CD4-positive, alpha-beta T cell (primary cell): ENCODE measurements around the gene TOMM70. TPM values are rescaled to one million over a fixed set of nuclear protein-coding genes. Genes with fewer than 3 reads are reported as not detected.

ENCODE experiments used
- ATAC-seq: fragments of 200-7000 bp; cut with Tn5 transposase; one replicate; pipeline ENCODE4 v1.10.0; 2022; ENCODE audit warnings: mild to moderate bottlenecking; ENCODE audit not compliant: poor library complexity
- CTCF ChIA-PET: fragments of 350-600 bp; sonication (Branson Sonifier 250); formaldehyde crosslinking; loops from one replicate; lab custom pipeline; 2021; ENCODE audit warnings: antibody characterized with exemption, inconsistent platforms; lab: Charles Lee
- POLR2A ChIA-PET: fragments of 350-600 bp; sonication (Branson Sonifier 250); formaldehyde crosslinking; loops from one replicate; lab custom pipeline; 2021; ENCODE audit warnings: antibody characterized with exemption, inconsistent platforms; lab: Charles Lee
- DNase-seq, 14 experiments: peaks; one replicate each; pipeline ENCODE4 v3.0.0-alpha.2; 2013 to 2020; ENCODE audit warnings: mixed read lengths in 2 of 14
- H3K27ac ChIP-seq, 2 donors: one replicate each; pipeline versions ENCODE4 v1.5.1 to v1.7.0; 2013; ENCODE audit warnings: low read length in 2 of 2, low read depth in 1 of 2, mild to moderate bottlenecking in 1 of 2
- H3K27me3 ChIP-seq, 2 experiments: 1 replicate in 1 of 2; 2 replicates in 1 of 2; pipeline versions ENCODE4 v1.6.1 to v1.7.0; 2013; ENCODE audit warnings: low read length in 2 of 2, control low read depth in 1 of 2, mild to moderate bottlenecking in 1 of 2, moderate library complexity in 1 of 2; ENCODE audit not compliant: insufficient read depth in 2 of 2, control insufficient read depth in 1 of 2
- H3K36me3 ChIP-seq: one replicate; pipeline ENCODE4 v1.6.1; 2013; ENCODE audit warnings: low read length, control low read depth; ENCODE audit not compliant: insufficient read depth
- H3K4me1 ChIP-seq: one replicate; pipeline ENCODE4 v1.6.1; 2013; ENCODE audit warnings: low read length, control low read depth; ENCODE audit not compliant: insufficient read depth
- H3K4me3 ChIP-seq: one replicate; pipeline ENCODE4 v1.5.1; 2013; ENCODE audit warnings: mild to moderate bottlenecking, low read length, moderate library complexity
- H3K9me3 ChIP-seq, 2 experiments: 1 replicate in 1 of 2; 2 replicates in 1 of 2; pipeline versions ENCODE4 v1.6.1 to v1.7.0; 2013; ENCODE audit warnings: low read length in 2 of 2, mild to moderate bottlenecking in 2 of 2, control low read depth in 1 of 2, moderate library complexity in 1 of 2; ENCODE audit not compliant: control insufficient read depth in 1 of 2, insufficient read depth in 1 of 2
- H3K27ac Mint-ChIP-seq: one replicate; pipeline ENCODE4 v1.8.0; 2020; ENCODE audit warnings: mixed read lengths
- H3K27me3 Mint-ChIP-seq: one replicate; pipeline ENCODE4 v1.8.0; 2021; ENCODE audit warnings: mixed read lengths
- H3K36me3 Mint-ChIP-seq: one replicate; pipeline ENCODE4 v1.8.0; 2021; ENCODE audit warnings: low read depth, mixed read lengths
- H3K4me1 Mint-ChIP-seq: one replicate; pipeline ENCODE4 v1.8.0; 2021; ENCODE audit warnings: low read depth, mixed read lengths
- H3K4me3 Mint-ChIP-seq: one replicate; pipeline ENCODE4 v1.8.0; 2020; ENCODE audit warnings: mild to moderate bottlenecking, mixed read lengths
- H3K9me3 Mint-ChIP-seq: one replicate; pipeline ENCODE4 v1.8.0; 2020; ENCODE audit warnings: mixed read lengths
- CTCF ChIP-seq: fragments of 200-600 bp; IDR thresholded peaks from one replicate; pipeline ENCODE4 v1.8.0; 2022; ENCODE audit warnings: antibody characterized with exemption, mild to moderate bottlenecking
- intact Hi-C, 2 experiments: fragments of 100-400 bp; cut with DNase I in 1 of 2; cut with micrococcal nuclease in 1 of 2; formaldehyde crosslinking; loops; one replicate each; pipeline versions ENCODE4 v1.15.1 to v1.9.0; 2023 to 2025; cut with DNase I, micrococcal nuclease
- total RNA-seq, 174 experiments: library from RNA in 2 of 174; stranded (reverse) in 2 of 174; gene quantifications; one replicate each; pipeline ENCODE4 v1.2.3 and lab custom pipeline; 2021 to 2026

TOMM70 gene
- total RNA-seq, 2 experiments from 2014 or later = 20.9 to 21.6 TPM

DNA sequence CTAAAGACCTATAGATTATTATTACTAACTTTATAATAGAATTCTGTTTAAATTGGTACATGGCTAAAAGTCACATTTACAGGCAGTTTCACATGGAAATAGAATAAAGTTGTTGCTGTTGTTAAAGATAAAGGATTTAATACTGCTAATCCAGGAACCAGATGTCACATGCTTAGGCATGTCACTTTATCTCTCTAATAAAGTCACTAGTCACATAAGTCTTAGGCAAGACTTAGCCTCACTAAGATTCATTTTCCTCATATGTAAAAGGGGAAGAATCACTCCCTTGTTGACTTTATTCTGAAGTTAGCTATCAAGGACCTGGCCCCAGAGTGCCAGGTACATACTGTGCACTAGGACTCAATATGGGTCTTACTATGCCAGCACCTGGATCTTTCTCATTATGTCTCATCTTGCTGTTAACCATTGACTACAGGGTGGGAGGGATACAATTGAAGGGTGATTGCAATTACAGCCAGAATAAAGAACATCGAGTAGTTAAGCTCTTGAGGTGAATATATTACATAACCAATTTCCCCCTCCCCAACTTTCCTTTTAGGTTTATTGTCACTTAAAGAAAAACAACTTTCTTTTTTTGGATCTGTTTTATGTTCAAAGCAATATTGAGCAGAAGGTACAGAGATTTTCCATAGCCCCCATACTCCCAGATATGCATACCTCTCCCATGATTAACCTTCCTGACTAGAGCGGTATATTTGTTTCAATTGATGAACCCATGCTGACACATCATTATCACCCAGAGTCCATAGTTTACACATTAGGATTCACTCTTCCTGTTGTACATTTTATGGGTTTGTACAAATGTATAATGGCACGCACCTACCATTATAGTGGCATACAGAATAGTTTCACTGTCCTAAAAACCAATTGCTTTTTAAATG lies 37.1 kb upstream of the TOMM70 start:
- Histone ChIP-seq H3K4me1 (peaks cover 7% of the 10 kb centered on the region), H3K36me3 (no peaks in the 10 kb centered on the region), H3K27ac (no peak overlapping the region), H3K4me3 (no peak overlapping the region), H3K9me3 (no peaks in the 10 kb centered on the region), H3K27me3 (no peaks in the 10 kb centered on the region)
- no peak for TF ChIP-seq CTCF
- Mint-ChIP-seq H3K4me1 (peaks cover 9% of the 10 kb centered on the region), H3K4me3 (no peak overlapping the region), H3K27me3 (no peaks in the 10 kb centered on the region), H3K9me3 (no peaks in the 10 kb centered on the region), H3K27ac (no peak overlapping the region), H3K36me3 (no peaks in the 10 kb centered on the region)
- POLR2A ChIA-PET = interaction anchor here (0.7 kb wide), 1 partner anchor 10 kb away, joined by 3 read pairs; no protein-coding TSS in a partner anchor
- no peak for ATAC-seq
- CTCF ChIA-PET = no interaction called here
- DNase-seq = no peak
- intact Hi-C loops = no loop called here

DNA sequence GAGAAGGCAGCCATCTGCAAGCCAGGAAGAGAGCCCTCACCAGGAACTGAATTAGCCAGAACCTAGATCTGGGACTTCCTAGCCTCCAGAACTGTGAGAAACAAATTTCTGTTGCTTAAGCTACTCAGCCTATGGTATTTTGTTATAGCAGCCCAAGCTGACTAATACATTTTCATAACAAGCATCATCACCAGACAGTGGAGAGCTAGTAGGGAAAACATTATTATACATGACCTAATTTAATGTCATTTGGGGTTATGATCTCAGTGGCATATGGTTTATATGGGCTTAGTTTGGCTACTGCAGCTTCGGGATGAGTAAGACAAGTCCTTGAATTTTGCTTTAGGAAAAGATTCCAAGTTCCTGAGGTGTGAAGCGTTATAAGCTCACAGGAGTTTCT lies 36.1 kb upstream of the TOMM70 start:
- Mint-ChIP-seq H3K27me3 (no peaks in the 10 kb centered on the region), H3K36me3 (no peaks in the 10 kb centered on the region), H3K4me3 (no peak overlapping the region), H3K4me1 (peaks cover 9% of the 10 kb centered on the region), H3K27ac (no peak overlapping the region), H3K9me3 (no peaks in the 10 kb centered on the region)
- ATAC-seq (no peak), DNase-seq (no peak)
- H3K4me3 ChIP-seq = no peak overlapping the region
- H3K27ac ChIP-seq = no peak overlapping the region
- no peaks in the 10 kb centered on the region for H3K27me3 ChIP-seq
- intact Hi-C loops = no loop called here
- no peaks in the 10 kb centered on the region for H3K9me3 ChIP-seq
- H3K36me3 ChIP-seq = no peaks in the 10 kb centered on the region
- no peak for TF ChIP-seq CTCF
- peaks cover 7% of the 10 kb centered on the region for H3K4me1 ChIP-seq
- ChIA-PET CTCF (no interaction called here), POLR2A (interaction anchor here (0.6 kb wide), 1 partner anchor 64 kb away, joined by 3 read pairs; no protein-coding TSS in a partner anchor)

DNA sequence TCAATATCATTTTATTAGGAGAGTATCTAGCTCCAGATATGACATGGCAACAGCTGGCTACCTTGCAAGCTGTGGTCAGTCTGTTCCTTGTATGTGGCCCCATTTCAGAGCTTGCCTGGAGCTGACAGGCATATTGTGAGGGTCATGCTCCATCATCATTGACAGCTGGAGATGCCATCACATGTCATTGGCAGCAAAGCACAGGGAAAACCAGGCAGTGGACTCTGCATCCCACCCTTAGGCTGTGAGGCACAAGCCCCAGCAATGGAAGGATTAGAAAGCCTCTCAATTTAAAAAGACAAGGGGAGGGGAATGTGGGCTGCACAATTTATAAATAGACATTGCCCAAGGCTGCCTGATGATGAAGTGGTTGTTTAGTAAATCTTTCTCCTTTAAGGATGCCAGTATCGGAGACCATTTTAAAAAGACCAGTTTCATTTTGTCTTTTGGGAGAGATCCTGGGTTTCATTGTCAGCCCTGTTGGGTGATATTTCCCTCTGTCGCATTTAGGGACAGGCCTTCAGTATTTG lies 28.4 kb upstream of the TOMM70 start:
- H3K4me3 Mint-ChIP-seq = no peak overlapping the region
- Histone ChIP-seq H3K9me3 (no peaks in the 10 kb centered on the region), H3K4me1 (no peaks in the 10 kb centered on the region), H3K27me3 (no peaks in the 10 kb centered on the region), H3K27ac (no peak overlapping the region), H3K4me3 (no peak overlapping the region), H3K36me3 (no peaks in the 10 kb centered on the region)
- DNase-seq (no peak), ATAC-seq (no peak)
- peaks cover 28% of the 10 kb centered on the region for H3K27me3 Mint-ChIP-seq
- no peak for TF ChIP-seq CTCF
- POLR2A ChIA-PET = no interaction called here
- intact Hi-C loops = no loop called here
- CTCF ChIA-PET = no interaction called here
- no peaks in the 10 kb centered on the region for H3K9me3 Mint-ChIP-seq
- no peaks in the 10 kb centered on the region for H3K36me3 Mint-ChIP-seq
- no peaks in the 10 kb centered on the region for H3K4me1 Mint-ChIP-seq
- no peak overlapping the region for H3K27ac Mint-ChIP-seq
